WI38 (cell line): ENCODE measurements around the gene DLL1.

ENCODE experiments used
- H3K4me3 ChIP-seq: 2 replicates; pipeline ENCODE4 v1.5.1; 2011; ENCODE audit warnings: low read depth, mild to moderate bottlenecking, control low read depth, low read length
- TF ChIP-seq, protein P1 (sequence below): IDR thresholded peaks from 2 replicates; pipeline ENCODE4 v1.5.1; 2012; ENCODE audit warnings: low read depth, mild to moderate bottlenecking, control low read depth, low read length

The DLL1 gene

DNA sequence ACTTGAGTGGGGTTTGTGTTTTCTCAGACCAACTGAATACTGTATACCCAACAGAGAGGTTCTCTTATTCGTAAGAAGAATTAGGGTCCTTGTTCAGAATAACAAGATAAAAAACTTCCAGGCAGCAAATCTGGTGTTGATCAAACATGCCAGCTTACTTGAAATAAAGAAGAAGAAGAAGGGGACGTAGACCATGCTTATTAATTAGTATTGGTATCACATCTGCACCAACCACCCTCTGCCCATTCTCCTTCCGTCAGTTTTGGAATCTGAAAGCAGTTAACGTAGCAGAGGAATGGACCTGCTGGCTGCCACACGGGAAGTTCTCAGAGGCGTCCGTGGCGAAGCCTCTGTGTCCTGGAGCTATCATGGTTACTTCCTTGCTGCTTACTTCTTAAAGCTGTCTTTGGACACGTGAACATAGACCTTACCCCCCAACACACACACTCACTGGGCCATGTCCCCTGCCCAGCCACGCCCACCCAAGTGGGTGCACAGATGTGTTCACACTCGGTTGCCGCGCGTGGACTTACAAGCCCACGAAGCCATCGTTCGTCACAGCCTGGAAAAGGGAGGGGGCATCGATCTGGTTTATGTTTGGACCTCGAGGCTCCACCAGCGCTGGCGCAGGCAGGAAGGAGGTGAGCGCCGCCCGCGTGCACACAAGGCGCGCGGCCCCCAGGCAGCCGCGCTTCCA, 4.1 kb upstream of the DLL1 start:
- H3K4me3 ChIP-seq, result peak overlapping the region; percentile 47
- TF ChIP-seq, protein P1, sequence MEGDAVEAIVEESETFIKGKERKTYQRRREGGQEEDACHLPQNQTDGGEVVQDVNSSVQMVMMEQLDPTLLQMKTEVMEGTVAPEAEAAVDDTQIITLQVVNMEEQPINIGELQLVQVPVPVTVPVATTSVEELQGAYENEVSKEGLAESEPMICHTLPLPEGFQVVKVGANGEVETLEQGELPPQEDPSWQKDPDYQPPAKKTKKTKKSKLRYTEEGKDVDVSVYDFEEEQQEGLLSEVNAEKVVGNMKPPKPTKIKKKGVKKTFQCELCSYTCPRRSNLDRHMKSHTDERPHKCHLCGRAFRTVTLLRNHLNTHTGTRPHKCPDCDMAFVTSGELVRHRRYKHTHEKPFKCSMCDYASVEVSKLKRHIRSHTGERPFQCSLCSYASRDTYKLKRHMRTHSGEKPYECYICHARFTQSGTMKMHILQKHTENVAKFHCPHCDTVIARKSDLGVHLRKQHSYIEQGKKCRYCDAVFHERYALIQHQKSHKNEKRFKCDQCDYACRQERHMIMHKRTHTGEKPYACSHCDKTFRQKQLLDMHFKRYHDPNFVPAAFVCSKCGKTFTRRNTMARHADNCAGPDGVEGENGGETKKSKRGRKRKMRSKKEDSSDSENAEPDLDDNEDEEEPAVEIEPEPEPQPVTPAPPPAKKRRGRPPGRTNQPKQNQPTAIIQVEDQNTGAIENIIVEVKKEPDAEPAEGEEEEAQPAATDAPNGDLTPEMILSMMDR, result no peak

DNA sequence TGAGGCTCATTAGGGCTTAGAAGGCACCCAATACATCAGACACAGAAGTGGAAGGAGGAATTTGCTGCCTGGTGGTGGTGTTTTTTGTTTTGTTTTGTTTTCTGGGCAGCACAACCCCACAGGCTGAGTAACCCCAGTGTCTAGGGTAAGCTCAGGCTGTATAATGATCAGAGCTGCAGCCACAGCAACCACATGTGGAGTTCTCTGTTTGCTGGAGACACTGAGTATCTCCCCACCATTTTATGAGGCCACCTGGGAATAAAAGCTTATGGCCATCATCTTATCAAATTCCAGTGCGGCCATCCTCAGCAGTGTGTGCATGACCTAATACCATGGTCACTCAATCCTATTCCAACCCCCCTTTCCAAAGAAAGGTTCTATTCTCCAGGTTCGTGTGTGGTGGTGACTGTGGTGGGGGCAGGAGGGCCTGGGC, 3.4 kb upstream of the DLL1 start:
- TF ChIP-seq, protein P1, result no peak
- no peak overlapping the region for H3K4me3 ChIP-seq

DNA sequence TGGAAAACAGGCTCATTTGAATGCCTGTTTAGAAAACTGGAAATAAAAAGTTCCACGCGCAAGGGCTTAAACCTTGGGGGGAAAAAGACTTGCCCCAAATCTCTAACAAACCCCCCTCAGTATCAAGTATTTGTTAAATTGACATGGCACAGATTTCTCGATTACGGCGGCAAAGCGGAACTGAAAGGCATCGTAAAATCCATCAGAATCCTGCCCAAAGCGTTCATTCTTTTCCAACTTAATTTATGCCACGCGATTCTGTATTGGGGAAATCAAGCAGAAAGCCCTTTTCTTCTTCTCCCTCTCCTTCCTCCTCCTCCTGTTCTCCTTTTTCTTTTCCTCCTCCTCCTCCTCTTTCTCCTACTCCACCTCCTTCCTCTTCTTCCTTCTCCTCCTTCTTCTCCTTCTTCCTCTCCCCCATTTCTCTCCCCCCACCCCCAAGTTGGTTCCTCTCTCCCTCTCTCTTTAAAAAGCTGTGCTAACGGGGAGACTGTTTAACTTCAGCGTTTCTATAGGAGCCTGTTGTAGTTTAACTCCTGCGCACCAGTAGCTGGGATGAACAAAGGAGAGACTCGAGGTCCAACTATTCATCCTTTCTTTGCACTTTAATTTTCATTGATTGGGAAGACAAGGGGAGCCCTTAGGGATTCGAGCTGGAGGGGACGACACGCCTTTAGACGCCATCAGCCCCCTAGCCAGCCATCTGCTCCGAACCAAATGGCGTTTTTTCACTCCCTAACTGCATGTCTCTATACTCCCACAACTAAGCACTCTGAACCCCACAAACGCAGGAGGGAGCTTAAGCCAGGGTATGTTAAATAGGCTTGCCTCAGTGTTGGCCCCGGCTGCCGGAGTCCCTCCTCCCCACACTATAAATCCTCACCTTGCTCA, 2.7 kb upstream of the DLL1 start:
- TF ChIP-seq, protein P1, result no peak
- H3K4me3 ChIP-seq, result no peak overlapping the region

DNA sequence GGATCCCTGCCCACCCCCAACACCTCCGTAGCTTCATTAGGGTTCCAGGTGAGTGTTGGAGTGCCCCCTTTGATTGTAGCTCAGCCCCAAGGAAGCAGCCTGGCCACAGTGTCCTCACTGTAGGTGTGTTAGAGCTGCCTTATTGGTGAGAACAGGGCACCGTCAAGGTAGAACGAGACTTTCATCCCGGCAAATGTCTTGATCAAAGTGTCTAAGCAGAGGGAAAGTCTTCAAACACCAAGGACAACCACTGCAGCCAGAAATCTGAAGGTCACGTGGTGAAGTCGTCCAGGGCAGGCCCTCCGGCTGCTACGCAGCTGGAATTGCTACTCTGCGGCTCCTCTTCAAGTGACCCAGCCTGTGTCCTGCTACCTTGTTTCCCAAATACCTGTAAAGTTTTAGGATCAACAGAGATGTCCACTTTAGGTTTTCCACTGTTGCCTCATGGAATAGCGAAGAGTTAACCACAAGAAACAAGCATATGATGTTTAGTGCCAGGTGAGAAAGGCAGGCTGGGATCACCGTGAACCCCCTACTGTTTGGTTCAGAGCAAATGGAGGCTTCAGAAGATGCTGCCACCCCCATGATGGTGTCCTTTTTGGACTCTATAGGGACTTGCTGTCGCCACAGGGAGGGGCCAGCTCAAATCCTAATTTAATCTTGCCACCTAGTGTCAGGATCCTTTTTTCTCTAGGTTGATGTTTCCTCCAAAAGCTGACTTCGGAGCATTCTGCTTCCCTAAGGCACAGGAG, 1.7 kb upstream of the DLL1 start:
- no peak overlapping the region for H3K4me3 ChIP-seq
- TF ChIP-seq, protein P1, result no peak

DNA sequence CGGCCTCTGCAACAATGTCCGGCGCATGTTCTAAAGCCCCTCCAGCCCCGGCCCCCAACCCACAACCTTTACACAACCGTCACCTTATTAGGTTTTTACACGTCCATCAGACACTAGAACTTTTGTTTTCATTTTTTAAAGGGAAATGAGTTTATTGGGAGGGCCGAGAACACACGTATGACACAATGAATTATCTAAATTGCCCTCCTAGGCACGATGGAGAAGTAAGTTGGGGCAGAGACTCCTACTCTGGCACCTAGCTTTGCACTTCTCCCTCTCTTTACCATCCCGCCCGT, 1.2 kb upstream of the DLL1 start:
- H3K4me3 ChIP-seq, result no peak overlapping the region
- TF ChIP-seq, protein P1, result no peak

DNA sequence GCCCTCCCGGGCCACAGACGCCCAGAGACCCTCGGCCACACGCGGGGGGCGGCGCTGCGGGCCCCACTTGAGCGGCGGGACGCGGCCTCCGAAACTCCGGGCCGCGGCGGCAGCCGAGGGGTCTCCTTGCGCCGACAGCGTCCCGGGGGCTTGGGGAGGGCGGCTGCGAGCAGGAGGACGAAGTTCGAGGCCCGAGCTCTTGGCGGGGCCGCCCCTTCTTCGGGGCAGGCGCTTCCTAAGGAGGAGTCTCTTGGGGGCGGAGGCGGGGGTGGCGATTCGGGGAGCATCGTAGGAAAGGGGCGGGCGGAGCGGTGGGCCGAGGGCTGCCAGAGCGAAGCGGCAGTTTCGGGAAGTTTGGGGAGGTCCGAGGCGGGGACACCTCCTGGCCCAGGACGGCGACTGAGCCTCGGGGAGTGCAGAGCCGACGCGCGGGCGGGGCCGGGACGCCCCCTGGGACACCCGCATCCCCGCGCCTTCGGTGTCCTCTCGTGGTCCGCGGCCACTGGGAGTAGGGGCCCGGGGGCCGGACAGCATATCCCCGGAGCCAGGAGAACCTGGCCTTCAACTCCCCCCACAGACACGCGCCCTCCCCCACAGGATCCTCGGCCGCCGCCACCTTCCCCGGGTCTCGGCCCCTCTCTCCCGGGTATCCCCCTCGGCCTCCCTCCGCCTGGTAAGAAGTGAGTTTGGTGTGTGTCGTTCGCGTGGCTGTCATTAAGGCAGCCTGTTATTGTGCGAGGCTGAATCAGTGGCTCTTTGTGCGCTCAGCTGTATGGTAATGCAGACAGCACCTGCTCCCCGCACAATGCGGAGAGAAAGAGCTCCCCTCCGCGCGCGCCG, 613 bp upstream of the DLL1 start:
- peak overlapping the region; percentile 52 for H3K4me3 ChIP-seq

More for the DNA sequence above, 613 bp upstream of the DLL1 start:
- TF ChIP-seq, protein P1, result no peak
